ENCODE measurements around the gene IL36B.
"Not testable (repeated sequence)": the region's sequence is repeated elsewhere in the genome, so short reads cannot be mapped to it uniquely, and the experiment has no call there.

IL36B gene

GRCh38 chr2:113052396-113052917 is at the start of gene IL36B:
TSS of gene IL36B (minus strand) at chr2:113052867.
- FAIRE-seq (no peak), DNase-seq (ENCODE audit: insufficient read length, low spot score) (no peak)
- no peak for TF ChIP-seq CTCF (IDR thresholded peaks at IDR 0.05; ENCODE audit: insufficient read depth, missing control alignments)

- FAIRE-seq (no peak), DNase-seq (ENCODE audit: insufficient read length, low spot score) (no peak)
- no peak for TF ChIP-seq CTCF (IDR thresholded peaks at IDR 0.05; ENCODE audit: insufficient read depth, missing control alignments)
These were observed 49.5 kb upstream of the IL36B start for GRCh38 chr2:113102133-113102532.

- FAIRE-seq, result no peak
- no peak for TF ChIP-seq CTCF (IDR thresholded peaks at IDR 0.05; ENCODE audit: insufficient read depth, missing control alignments)
- no peak for DNase-seq (ENCODE audit: insufficient read length, low spot score)
These were observed 45.9 kb upstream of the IL36B start for GRCh38 chr2:113098532-113098931.

DNA sequence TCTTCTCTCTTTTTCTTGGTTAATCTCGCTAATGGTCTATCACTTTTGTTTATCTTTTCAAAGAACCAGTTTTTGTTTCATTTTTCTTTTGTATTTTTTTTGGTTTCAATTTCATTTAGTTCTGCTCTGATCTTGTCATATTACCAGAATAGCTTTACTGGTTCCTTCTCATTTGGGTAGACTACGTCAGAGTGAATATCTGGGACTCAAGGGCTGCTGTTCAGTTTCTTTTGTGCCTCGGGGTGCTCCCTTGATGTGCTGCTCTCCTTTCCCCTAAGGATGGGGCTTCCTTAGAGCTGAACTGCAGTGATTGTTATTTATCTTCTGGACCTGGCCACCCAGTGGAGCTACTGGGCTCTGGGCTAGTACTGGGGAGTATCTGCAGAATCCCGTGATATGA is 45.4 kb upstream of the IL36B start:
- no peak for TF ChIP-seq CTCF (IDR thresholded peaks at IDR 0.05; ENCODE audit: insufficient read depth, missing control alignments)
- no peak for DNase-seq (ENCODE audit: insufficient read length, low spot score)
- FAIRE-seq, result no peak

DNA sequence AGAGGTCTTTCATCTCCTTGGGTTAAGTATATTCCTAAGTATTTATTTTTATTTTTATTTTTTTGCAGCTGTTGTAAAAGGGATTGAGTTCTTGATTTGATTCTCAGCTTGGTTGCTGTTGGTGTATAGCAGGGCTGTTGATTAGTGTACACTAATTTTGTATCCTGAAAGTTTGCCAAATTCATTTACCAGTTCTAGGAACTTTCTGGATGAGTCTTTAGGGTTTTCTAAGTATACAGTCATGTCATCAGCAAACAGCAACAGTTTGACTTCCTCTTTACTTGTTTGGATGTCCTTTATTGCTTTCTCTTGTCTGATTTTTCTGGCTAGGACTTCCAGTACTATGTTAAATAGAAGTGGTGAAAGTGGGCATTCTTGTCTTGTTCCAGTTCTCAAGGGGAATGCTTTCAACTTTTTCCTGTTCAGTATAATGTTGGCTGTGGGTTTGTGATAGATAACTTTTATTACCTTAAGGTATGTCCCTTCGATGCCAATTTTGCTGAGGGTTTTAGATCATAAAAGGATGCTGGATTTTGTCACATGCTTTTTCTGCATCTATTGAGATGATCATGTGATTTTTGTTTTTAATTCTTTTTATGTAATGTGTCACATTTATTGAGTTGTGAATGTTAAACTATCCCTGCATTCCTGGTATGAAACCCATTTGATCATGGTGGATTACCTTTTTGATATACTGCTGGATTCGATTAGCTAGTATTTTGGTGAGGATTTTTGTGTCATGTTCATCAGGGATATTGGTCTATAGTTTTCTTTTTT is 44.4 kb upstream of the IL36B start:
- not testable (repeated sequence) for DNase-seq (ENCODE audit: insufficient read length, low spot score); FAIRE-seq

GRCh38 chr2:113096306-113096705 is 43.6 kb upstream of the IL36B start:
- FAIRE-seq; DNase-seq (ENCODE audit: insufficient read length, low spot score): not testable (repeated sequence)

- FAIRE-seq (no peak), DNase-seq (ENCODE audit: insufficient read length, low spot score) (no peak)
- TF ChIP-seq CTCF (IDR thresholded peaks at IDR 0.05; ENCODE audit: insufficient read depth, missing control alignments), result no peak
These were observed 40.9 kb upstream of the IL36B start for GRCh38 chr2:113093613-113093977.

- no peak for DNase-seq (ENCODE audit: insufficient read length, low spot score)
- FAIRE-seq, result no peak
- TF ChIP-seq CTCF (IDR thresholded peaks at IDR 0.05; ENCODE audit: insufficient read depth, missing control alignments), result no peak
These were observed 40.4 kb upstream of the IL36B start for GRCh38 chr2:113092864-113093612.

Measured in D721Med (cell line).